NB4 (cell line): ENCODE results near the gene CNTNAP2.

Source experiments
- CTCF ChIP-seq: IDR thresholded peaks from one replicate; pipeline ENCODE4 v1.5.1; 2012; ENCODE audit warnings: low read depth, low read length
- MAX ChIP-seq: IDR thresholded peaks from 2 replicates; pipeline ENCODE4 v1.6.1; 2011; ENCODE audit warnings: low read depth, low read length
- MYC ChIP-seq: IDR thresholded peaks from 2 replicates; pipeline ENCODE4 v1.6.1; 2011; ENCODE audit warnings: low read depth, low read length
- POLR2A ChIP-seq: IDR thresholded peaks from 2 replicates; pipeline ENCODE4 v1.6.1; 2011; ENCODE audit warnings: mild to moderate bottlenecking; ENCODE audit not compliant: insufficient read length; ENCODE audit errors: extremely low read depth

DNA sequence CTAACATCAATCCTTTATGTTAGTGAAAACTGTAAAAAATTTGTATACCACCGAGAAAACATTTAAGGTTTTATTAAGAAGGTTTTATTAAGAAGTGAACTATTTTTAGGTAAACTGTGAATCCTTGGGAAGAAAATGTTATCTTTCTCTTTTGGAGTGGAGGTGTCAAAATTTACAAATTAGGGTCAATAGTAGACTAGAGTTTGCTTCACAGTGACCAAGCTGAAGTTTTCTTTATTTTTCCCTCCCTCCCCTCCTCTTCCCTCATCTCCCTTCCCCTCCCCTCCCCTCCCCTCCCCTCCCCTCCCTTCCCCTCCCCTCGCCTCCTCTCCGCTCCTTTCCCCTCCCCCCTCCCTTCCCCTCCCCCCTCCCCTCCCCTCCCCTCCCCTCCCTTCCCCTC lies 168.8 kb downstream of the CNTNAP2 start:
- TF ChIP-seq POLR2A, result no peak
- no peak for TF ChIP-seq MAX
- no peak for TF ChIP-seq CTCF
- TF ChIP-seq MYC, result no peak
